Fibroblast of villous mesenchyme (primary cell): ENCODE results near the gene EFNA1. TPM values are rescaled to one million over a fixed set of nuclear protein-coding genes. Genes with fewer than 3 reads are reported as not detected.
A peak's percentile ranks its signal among the peaks of the same experiment; 100 is the strongest.

ENCODE experiments used
- DNase-seq: peaks from one replicate; pipeline ENCODE4 v3.0.0-alpha.2; 2010; ENCODE audit warnings: low read depth
- H3K4me3 ChIP-seq: 2 replicates; pipeline ENCODE4 v1.5.1; 2011; ENCODE audit warnings: low read depth, mild to moderate bottlenecking, low read length
- total RNA-seq: library from RNA; depleted of rRNA; stranded (reverse); fragments of >200 nt; gene quantifications from 2 replicates; pipeline ENCODE4 v1.2.3, GENCODE V29; 2012
- TF ChIP-seq, protein P1 (sequence below): IDR thresholded peaks from 2 replicates; pipeline ENCODE4 v1.5.1; 2012; ENCODE audit warnings: low read depth, mild to moderate bottlenecking, low read length; ENCODE audit not compliant: insufficient read depth

Gene EFNA1
- total RNA-seq, 1 donor, result not detected

DNA sequence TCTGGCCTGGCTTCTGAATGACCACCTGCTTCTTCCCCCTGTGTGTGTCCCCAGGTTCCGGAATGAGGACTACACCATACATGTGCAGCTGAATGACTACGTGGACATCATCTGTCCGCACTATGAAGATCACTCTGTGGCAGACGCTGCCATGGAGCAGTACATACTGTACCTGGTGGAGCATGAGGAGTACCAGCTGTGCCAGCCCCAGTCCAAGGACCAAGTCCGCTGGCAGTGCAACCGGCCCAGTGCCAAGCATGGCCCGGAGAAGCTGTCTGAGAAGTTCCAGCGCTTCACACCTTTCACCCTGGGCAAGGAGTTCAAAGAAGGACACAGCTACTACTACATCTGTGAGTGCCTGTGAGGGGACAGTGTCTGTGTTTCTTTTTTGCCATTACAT lies 3.6 kb downstream of the EFNA1 start:
- DNase-seq, result no peak
- H3K4me3 ChIP-seq, result no peak overlapping the region
- TF ChIP-seq, protein P1, sequence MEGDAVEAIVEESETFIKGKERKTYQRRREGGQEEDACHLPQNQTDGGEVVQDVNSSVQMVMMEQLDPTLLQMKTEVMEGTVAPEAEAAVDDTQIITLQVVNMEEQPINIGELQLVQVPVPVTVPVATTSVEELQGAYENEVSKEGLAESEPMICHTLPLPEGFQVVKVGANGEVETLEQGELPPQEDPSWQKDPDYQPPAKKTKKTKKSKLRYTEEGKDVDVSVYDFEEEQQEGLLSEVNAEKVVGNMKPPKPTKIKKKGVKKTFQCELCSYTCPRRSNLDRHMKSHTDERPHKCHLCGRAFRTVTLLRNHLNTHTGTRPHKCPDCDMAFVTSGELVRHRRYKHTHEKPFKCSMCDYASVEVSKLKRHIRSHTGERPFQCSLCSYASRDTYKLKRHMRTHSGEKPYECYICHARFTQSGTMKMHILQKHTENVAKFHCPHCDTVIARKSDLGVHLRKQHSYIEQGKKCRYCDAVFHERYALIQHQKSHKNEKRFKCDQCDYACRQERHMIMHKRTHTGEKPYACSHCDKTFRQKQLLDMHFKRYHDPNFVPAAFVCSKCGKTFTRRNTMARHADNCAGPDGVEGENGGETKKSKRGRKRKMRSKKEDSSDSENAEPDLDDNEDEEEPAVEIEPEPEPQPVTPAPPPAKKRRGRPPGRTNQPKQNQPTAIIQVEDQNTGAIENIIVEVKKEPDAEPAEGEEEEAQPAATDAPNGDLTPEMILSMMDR, result no peak

DNA sequence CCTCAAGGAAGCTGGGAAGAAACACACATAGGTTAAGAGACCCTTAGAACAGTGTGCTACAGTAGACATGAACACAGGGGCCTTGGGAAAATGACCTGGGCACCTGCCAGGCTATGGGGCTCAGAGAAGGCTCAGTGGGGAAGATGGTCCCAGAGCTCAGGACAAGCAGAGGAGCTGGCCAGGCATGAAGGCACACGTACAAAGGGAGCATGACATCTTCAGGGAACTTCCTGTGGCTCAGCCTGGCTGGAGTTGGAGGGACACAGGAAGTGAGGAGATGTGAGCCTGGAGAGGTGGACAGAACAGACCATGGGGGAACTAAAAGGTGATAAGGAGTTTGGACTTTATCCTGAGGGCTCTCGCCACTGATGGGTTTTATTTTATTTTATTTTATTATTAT lies 4.2 kb downstream of the EFNA1 start:
- TF ChIP-seq, protein P1, result no peak
- no peak for DNase-seq
- no peak overlapping the region for H3K4me3 ChIP-seq

DNA sequence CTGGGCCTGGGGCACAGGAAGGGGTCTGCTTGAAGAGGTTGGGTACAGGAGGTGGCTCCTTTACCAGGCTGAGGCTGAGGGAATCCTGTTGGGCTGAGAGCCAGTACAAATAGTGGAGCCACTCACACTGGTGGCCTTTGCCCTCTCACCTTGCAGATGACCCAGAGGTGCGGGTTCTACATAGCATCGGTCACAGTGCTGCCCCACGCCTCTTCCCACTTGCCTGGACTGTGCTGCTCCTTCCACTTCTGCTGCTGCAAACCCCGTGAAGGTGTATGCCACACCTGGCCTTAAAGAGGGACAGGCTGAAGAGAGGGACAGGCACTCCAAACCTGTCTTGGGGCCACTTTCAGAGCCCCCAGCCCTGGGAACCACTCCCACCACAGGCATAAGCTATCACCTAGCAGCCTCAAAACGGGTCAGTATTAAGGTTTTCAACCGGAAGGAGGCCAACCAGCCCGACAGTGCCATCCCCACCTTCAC lies 6.2 kb downstream of the EFNA1 start:
- H3K4me3 ChIP-seq, result no peak overlapping the region

DNA sequence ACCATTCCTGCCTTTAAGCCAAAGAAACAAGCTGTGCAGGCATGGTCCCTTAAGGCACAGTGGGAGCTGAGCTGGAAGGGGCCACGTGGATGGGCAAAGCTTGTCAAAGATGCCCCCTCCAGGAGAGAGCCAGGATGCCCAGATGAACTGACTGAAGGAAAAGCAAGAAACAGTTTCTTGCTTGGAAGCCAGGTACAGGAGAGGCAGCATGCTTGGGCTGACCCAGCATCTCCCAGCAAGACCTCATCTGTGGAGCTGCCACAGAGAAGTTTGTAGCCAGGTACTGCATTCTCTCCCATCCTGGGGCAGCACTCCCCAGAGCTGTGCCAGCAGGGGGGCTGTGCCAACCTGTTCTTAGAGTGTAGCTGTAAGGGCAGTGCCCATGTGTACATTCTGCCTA lies 6.6 kb downstream of the EFNA1 start:
- no peak for DNase-seq
- no peak overlapping the region for H3K4me3 ChIP-seq
- TF ChIP-seq, protein P1, result no peak

More for the DNA sequence above, 6.2 kb downstream of the EFNA1 start:
- TF ChIP-seq, protein P1, result no peak
- no peak for DNase-seq

DNA sequence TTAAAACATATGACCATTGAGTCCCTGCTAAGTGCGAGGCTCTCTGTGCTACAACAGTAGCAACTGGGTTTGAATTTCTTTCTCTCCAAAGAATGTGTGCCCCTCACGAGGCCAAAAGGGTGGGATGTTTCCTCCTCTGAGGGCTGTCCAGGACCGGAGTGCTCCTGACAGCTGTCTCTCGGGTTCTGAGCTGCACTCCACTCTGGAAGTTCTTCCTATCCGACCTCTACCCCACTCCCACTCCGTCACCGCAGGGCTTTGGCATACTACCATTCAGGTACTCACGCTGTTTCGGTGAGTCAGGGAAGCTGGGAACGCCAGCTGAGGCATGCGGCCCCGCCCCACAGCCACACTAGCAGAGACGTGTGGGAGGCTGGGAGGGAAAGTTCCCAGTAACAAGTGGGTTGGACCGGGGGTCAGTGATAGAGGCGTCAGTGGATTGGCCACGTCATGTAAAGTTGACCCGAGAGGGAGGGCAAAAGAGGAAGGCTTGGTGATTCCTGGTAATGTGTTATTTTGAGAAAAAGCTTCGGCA lies 7.3 kb downstream of the EFNA1 start:
- H3K4me3 ChIP-seq, result peak overlapping the region; percentile 89
- peak; percentile 97 for DNase-seq
- TF ChIP-seq, protein P1, result no peak

DNA sequence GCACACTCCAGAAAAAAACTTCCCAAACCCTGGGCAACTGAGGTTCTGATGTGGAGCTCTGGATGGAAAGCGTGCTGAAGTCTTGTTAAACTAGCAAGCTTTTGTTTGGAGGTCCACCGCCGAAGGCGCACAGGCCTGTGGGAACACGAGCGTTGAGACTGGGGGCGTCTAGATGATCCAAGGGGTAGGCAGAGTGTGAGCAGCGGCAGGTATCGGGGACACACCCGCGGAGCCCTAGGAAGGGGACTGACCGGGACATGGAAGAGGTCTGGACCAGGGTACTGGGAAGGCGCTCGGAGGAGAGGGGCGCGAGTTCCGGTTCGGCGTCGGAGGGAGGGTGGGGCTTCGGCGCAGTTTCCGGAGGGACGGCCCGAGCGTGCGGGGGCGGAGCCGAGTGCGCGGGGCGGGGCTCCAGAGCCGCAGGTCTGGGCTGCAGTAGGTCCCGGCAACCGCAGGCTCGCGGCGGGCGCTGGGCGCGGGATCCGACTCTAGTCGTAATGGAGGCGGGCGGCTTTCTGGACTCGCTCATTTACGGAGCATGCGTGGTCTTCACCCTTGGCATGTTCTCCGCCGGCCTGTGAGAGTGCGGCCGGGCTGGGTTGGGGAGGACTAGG lies 7.8 kb downstream of the EFNA1 start, which contains the start of gene SLC50A1:
Gene SLC50A1 (plus strand): TSS at position 438 of the 614 bp plus-strand sequence. CDS start 60 bp downstream, at position 498.
- peak; percentile 95 for DNase-seq
- TF ChIP-seq, protein P1, result no peak
- peak within 1 kb of the TSS; percentile 89 for H3K4me3 ChIP-seq
